NCI-H1092 treated with DMSO at 0.1 percent for 48 hours (cell line): ENCODE measurements around the gene SSU72.
"Not testable (repeated sequence)": the region's sequence is repeated elsewhere in the genome, so short reads cannot be mapped to it uniquely, and the experiment has no call there.

Experiments used
- DNase-seq: peaks from one replicate; lab custom pipeline; 2025; lab: John Stamatoyannopoulos, UW

SSU72 gene

DNA sequence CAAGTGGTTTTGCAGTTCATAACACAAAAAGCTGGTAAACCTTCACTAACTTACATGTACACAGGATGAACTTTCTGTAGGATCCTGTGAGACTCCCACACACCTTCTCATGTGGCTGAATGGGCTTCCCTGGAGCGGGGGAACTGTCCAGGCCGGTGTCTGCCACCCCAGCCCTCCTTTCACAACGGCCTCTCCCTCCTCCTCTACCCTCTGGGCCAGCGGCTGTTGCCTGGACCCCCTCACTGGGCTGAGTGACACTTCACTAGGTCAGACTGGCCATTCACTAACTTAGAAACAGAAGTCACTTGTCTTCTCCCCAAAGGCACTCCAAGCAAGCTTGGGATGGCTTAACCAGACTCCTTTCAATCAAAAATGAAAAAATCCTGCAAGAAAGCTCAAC lies 16.1 kb downstream of the SSU72 start:
- DNase-seq, result no peak

DNA sequence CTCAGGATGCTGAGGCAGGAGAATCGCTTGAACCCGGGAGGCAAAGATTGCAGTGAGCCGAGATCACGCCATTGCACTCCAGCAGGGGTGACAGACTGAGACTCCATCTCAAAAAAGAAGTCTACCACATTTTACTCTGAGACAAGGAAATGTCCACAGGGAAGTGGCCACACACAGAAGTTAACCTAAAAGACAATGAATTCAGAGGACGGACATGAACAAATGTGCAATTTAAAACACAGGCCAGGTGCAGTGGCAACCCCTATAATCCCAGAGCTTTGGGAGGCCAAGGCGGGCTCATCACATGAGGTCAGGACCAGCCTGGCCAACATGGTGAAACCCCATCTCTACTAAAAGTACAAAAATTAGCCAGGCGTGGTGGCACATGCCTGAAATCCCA lies 17.0 kb downstream of the SSU72 start:
- not testable (repeated sequence) for DNase-seq

DNA sequence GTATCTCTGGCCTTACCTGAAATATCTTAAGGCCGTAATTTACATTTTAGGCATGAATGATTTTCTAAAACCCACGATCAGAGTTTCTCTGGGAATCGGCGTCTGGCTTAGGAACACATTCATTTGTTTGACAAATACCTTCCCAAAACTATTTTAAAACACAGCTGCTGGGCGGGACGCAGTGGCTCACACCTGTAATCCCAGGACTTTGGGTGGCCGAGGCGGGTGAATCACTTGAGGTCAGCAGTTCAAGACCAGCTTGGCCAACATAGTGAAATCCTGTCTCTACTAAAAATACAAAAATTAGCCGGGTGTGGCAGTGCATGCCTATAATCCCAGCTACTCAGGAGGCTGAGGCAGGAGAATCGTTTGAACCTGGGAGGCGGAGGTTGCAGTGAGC lies 17.7 kb downstream of the SSU72 start:
- DNase-seq, result not testable (repeated sequence)

DNA sequence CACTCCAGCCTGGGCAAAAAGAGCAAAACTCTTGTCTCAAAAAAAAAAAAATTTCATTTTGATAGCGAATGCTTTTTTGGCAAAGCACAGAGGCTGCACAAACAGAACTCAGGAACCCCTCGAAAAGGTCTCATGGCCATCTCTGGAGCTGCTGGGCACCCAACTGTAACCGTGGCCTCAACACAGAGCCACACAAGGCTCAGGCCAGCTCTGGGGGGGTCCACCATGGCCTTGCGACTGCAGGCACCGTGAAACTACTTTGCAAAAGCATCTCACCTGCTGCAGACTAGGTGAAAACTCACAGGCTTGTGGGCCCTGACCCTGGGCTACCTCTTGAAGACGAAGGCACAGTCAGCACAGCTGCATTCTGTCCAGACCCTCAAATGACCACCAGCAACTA lies 18.2 kb downstream of the SSU72 start:
- no peak for DNase-seq

DNA sequence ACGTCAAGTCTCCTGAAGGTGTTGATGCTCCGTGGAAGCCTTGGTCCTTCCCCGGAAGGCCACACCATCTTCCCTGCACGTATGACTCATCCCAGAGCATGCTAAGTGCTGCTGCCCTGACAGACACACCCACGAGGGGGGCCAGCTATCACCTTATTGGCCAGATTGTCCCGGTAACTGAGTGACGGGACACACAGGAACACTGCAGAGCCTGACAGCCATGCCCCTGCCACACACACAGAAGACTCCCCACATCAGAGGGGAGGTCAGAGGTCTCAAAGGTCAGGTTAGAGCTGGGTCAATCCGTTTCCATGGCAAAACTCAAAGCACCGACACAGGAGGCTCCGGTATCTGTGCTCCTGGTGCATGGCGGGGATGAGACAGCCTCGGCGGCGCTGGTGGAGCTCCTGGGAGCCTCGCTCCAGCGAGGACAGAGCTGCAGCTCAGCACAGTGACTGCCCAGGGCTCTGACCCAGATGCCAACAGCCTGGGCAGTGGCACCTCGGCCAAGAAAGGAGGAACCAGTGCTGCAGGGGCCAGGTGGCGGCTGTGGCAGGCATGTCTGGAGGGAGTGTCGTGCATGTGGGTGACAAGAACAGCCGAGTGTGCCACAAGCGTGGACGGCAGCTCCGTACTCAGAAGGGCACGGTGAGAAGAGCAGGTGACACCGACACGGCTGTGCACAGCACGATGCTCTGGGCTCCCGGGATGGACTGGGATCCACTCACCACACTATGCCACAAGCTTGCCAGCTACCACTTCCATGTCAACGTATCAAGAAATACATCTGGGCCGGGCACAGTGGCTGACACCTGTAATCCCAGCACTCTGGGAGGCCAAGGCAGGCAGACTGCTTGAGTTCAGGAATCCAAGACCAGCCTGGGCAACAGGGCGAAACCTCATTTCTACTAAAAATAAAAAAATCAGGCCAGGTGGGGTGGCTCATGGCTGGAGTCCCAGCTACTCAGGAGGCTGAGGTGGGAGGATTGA lies 19.4 kb downstream of the SSU72 start:
- no peak for DNase-seq

DNA sequence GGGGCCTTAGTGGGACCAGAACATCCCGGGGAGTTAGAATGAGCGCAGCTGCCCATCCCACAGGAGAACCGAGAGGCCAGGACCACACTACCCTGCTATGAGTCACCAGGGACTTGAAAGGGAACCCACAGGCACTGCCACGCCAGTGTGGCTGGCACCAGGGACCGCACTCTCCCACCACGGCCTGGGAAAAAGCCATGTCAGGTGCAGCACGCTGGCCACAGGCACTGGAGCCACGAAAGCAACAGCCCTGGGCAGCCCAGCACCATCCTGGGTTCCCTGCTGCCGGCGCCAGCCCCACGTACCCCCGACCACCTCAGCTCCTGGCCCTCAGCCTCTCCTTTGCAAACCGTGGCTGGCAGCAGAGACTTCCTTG lies 20.1 kb downstream of the SSU72 start:
- DNase-seq, result no peak

DNA sequence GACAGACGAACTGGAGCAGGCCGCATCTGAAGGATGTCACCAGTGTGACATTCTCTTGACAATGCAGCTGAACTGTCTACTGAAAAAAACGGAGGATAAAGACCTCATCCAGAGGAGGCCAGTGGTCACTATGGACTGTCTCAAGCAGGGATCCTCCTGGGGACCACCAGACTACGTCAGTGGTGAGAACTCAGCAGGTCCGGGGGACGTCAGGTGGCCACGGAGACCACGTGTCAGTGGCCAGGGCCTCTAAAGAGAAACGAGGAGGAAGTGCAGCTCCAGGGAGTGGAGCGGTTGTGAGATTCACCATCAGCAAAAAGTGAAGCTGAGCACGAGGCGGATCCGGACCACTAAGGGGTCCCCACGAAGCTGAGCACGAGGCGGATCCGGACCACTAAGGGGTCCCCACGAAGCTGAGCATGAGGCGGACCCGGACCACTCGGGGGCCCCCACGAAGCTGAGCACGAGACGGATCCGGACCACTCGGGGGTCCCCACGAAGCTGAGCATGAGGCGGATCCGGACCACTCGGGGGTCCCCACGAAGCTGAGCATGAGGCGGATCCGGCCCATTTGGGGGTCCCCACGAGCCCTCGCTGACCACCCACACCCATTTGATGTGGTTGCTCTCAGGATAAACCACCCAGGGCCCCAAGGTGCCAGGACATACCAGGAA lies 20.7 kb downstream of the SSU72 start:
- DNase-seq, result no peak

DNA sequence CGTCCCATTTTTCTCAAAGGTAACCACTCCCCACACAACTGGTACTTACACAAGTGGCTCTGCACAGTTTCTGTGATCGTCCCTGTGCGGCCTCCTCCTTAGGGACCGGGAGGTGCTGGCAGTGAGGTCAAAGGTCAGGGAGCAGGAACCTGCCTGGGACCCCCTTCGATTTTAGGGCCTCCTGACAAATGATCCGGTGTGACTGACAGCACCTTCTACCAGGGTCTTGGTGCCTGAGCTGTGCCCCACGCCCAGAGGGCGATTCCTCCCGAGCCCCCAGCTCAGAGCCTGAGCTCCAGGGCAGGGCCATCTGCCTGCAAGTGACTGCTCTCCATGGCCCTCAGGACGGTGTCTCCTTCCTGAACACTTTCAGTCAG lies 22.4 kb downstream of the SSU72 start:
- no peak for DNase-seq

DNA sequence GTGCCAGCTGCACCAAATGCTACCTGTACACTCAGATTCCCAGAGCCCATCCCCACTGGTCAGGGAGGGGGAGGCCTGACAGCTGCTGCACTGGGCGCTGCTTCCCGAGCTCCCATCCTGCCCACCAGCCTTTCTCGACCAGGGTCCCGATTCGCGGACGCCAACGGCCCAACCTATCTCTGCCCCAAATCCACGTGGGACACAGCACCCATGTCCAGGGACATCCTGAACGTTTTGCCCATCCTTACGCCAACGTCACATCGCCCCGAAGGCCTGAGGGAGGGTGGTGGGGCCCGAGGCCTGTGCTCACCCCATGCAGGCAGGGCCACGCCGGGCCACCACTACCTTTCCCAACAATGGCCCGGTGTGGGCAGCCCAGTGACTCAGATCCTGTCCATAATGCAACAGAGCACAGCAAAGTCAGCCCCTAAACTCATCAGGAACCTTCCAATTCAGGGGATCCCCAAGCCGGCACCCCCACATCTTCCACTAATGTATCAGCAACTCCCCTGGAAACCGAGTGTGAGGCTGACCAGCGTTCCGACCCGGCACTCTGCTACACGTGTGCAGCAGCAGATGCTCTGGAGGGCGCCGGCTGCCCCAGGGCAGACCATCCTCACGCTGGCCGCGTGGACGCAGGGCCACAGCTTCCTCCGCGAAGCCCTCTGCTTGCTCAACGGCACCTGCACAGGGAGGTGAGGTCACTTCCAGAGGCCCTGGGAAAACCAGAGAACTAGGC lies 23.0 kb downstream of the SSU72 start:
- DNase-seq, result no peak

DNA sequence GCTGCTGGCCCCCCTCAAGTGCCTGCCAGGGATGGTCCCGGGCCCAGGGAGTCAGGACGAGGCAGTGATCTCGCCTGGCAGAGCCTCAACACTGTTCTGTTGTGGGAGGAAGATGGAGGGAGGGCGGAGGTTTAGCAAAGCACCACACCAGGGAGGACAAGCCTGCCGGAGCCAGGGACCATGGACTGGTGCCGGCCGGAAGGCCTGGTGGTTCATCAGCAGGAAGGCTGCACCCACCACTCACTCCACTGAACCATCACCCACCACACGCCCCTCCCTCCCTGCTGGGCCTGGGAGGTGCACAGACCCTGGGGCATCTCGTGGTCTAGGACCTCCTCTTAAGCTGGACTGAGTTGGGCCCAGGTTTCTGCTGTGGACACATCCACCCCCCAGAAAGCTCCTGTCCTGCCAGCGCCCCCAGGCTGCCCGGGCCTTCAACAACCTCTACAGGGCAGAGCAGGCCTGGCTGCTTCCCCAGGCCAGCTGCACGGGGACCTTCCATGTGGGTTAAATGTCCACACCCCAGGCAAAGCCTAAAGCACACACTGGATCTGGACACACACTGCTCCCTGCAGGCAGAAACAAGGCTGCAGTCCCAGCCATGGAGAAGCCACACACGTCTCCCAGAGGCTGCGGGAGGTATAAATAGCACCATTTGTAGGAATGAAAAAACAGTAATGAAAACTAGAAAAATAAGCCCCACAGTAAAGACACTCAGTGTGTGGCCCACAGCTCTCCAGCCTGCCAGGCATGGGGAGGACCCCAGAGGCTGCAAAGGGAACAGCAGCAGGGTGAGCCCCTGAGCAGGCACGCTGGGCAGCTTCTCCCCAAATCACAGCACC lies 23.9 kb downstream of the SSU72 start:
- DNase-seq, result no peak

DNA sequence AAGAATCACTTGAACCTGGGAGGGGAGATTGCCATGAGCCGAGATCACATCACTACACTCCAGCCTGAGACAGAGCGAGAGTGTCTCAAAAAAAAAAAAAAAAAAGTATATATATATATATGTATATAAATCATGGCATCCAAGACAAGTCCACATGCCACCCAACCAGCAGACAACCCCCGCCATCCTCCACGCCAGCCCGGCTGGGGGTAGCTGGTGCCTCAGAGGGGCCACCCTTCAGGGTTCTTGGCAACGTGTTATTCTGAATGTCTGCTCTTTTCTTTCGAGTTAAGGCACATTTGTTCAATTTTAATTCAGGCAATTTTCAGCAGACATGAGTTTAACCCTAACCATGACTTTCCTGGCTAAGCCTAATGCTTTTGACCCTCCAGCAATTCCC lies 24.6 kb downstream of the SSU72 start:
- DNase-seq, result no peak

DNA sequence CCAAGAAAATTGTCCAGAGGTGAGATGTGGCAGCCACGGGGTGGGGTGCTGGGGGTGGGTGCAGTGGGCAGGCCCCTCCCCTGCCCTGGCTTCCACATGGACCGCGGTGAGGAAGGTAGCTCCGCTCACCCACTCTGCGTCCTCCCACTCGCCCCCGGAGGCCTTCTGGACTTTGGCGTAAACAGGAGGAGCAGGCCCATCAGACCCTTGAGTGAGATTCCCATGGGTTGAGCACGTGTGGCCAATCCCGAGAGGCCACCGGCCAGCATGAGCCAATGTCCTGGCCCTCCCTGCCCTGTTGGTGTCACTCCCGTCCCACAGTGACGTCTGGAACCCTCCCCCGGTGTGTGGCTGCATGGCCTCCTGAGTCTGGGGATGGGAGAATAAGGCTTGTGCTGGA lies 26.1 kb downstream of the SSU72 start:
- no peak for DNase-seq

DNA sequence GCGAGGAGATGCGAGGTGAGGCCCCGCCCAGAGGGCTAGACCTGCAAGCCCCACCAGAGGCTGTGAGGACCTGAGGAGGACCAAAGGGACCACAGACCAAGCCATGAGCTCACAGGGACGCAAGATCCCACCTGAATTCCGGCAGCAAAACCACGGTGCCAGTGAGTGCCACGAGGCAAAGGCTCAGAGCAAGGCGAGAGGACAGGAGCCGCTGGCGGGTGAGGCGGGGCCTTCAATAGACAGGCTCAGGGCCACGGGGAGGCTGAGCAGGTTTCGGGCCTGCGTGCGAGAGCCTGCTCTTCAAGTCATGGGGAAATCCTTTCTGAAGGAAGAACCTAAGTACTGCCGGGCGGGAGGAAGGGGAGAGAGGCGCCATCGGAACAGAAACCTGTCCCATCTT lies 27.2 kb downstream of the SSU72 start:
- no peak for DNase-seq

DNA sequence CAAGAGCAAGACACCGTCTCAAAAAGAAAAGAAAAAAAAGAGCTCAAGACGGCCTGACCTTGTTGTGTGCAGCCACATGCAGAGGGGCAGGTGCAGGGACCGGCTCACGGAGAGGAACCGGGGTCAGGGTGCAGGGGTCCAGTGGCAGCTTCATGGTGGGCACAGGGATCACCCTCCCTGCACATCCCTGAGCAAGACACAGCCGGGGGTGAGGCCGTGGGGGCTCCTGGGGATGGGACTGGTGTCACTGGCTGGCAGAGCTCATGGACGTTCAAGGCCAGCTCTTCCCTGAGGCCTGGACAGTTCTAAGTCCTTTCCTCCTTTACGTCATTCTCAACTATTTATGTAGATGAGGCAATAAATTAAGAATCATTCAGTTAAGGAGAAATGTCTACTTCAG lies 27.7 kb downstream of the SSU72 start:
- no peak for DNase-seq

DNA sequence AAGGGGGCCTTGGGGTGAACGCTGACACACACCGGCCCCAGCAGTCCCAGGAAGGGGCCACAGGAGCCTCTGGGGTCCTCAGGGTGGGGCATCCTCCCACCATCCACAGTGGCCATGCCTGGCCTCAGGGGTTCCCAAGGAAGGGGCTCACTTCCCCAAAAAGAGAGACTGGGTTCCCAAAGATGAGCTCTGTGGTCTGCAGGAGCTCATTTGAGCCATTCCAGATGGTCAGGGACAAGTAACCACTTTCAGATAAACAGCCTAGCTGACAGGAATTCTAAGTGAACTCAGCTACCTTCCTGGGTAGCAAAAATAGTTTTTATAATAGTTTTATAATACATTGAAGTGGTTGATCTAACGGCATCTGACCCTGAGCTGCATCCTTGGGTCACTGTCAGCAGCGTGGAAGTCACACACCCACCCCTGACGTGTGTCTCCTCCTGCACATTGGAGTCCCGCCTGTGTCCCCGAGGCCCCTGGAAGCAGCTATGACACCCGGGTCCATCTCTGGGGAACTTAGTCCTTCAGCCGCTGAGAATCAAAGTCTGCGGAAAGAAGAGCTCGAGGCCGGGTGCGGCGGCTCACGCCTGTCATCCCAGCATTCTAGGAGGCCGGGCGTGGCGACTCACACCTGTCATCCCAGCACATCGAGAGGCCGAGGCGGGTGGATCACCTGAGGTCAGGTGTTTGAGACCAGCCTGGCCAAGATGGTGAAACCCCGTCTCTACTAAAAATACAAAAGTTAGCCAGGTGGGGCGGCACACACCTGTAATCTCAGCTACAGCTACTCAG lies 28.5 kb downstream of the SSU72 start:
- DNase-seq, result no peak

DNA sequence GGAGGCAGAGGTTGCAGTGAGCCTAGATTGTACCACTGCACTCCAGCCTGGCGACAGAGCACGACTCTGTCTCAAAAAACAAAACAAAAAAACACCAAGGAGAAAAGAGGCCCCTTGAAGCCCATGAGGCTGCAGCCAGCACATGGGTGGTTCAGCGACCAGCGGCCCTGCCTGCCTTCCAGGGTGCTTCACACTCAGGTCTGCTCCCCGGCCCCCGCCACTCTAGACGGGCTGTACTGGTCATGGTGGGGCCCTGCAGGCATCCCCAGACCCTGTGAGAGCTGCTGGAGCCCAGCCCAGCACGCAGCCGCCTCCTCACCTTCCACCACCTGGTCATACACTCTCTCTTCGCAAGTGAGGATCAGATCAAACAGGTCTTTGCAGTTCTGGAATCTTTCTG lies 30.1 kb downstream of the SSU72 start:
- DNase-seq, result no peak

DNA sequence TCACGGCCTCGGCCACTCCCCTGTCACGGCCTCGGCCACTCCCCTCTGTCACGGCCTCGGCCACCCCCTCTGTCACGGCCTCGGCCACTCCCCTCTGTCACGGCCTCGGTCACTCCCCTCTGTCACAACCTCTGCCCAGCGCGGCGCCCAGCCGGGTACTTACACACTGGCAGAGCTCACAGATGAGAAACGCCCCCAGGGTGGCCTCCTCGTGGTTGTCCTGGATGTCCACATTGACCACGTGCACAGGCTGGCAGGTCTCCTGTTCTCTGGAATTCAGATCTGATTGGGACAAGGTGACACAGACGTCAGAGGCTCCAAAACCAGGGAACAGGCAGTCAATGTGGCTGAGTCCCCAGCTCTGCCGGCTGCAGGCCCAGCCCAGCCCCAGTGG lies 31.0 kb downstream of the SSU72 start:
- no peak for DNase-seq

DNA sequence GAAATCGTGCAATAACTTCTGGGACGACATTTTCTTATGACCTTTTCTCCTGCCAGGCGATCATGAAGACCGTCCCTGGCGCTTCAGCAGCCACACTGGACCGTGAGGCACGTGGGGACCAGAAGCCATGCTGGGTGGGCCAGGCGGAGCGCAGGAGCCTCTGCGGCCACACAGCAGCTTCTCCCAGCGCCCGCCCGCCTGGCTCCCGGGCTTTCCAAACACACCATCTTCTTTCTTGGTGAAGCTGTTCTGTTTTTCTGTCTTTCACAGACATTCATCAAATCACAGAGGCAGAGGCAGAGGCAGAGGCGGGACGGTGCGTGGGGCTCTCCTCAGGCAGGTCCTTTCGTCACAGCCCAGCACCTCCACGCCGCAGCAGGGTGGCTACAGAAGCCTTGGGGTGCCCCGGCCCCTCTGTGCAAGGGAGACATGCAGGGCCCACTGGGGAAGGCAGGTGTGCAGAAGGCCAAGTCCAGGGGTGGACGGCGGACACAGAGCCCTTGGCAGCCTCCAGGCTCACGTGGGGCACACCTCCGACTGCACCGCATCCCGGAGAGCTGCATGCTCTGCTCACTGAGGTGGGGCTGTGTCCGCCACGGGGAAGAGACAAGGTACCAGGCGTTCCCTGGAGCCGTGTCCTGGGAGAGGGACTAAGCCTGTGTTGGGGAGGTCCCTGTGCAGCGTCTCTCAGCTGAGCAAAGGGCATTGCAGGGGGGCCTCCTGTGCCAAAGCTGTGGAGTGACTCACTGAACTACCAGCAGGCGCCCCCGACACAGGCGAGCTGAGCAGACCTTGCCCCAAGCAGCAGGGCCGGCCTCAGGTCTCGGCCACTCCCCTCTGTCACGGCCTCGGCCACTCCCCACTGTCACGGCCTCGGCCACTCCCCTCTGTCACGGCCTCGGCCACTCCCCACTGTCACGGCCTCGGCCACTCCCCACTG lies 31.6 kb downstream of the SSU72 start:
- DNase-seq, result no peak

DNA sequence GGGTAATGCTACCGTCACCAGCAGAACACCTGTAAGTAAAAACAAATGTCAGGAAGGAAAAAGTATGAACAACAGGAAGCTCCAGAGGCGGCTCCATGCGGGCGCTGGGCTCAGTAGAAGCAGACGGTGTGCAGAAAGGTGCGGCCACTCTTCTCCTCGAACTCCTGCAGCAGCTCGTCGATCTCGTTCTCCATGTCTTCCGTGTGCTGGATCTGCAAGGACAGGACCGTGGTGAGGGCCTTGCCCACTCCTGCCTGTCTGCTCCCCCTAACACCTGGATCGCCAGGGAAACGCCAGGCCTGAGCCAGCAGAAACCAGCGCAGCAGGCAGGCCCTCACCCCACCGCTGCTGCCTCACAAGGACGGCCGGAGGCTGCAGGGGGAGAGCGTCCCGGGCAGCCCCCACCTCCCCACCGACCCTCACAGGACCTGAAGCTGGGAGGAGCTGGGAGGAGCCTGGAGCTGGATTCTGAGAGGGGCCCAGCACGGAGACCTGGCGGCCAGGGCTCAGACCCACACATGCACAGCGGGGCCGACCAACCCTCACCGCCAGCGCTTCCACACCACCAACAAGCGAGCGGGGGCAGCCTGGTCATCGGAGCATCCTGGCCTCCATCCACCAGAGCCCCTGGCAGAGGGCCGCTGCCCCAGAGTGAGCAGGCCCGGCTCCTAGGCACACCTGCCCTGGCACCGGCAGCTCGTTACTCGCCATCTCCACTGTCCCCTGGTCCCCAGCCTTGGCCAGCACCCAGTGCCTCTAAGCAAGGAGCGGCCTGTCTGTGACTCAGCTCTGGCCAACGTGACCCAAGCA lies 32.5 kb downstream of the SSU72 start:
- DNase-seq, result no peak
